Measurements from ENCODE around the gene PLCL2.

- TF ChIP-seq, protein P1, sequence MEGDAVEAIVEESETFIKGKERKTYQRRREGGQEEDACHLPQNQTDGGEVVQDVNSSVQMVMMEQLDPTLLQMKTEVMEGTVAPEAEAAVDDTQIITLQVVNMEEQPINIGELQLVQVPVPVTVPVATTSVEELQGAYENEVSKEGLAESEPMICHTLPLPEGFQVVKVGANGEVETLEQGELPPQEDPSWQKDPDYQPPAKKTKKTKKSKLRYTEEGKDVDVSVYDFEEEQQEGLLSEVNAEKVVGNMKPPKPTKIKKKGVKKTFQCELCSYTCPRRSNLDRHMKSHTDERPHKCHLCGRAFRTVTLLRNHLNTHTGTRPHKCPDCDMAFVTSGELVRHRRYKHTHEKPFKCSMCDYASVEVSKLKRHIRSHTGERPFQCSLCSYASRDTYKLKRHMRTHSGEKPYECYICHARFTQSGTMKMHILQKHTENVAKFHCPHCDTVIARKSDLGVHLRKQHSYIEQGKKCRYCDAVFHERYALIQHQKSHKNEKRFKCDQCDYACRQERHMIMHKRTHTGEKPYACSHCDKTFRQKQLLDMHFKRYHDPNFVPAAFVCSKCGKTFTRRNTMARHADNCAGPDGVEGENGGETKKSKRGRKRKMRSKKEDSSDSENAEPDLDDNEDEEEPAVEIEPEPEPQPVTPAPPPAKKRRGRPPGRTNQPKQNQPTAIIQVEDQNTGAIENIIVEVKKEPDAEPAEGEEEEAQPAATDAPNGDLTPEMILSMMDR (IDR thresholded peaks at IDR 0.05) = no peak
- no peak for TF ChIP-seq POLR2A (IDR thresholded peaks at IDR 0.05)
These were observed 176.2 kb downstream of the PLCL2 start for GRCh38 chr3:17061005-17061404.
